HCT116 (cell line): ENCODE data around the gene CCDC102B. TPM values are rescaled to one million over a fixed set of nuclear protein-coding genes. Genes with fewer than 3 reads are reported as not detected.

Source experiments
- ATAC-seq: fragments of 200-7000 bp; cut with Tn5 transposase; 2 replicates; pipeline ENCODE4 v1.9.1; 2020; ENCODE audit warnings: mild to moderate bottlenecking, moderate library complexity
- BruUV-seq: library from RNA; stranded (reverse); fragments of 400-500 nt; replicated peaks from 2 replicates; lab custom pipeline; 2021; lab: Mats Ljungman, UMichigan
- CTCF ChIA-PET: fragments of 300-600 bp; sonication (Branson Sonifier 250); formaldehyde crosslinking; loops from one replicate; lab custom pipeline; 2021; ENCODE audit warnings: antibody characterized with exemption; lab: Charles Lee
- POLR2A ChIA-PET: fragments of 300-600, 350-600 bp; sonication (Branson Sonifier 250); formaldehyde crosslinking; loops from one replicate; lab custom pipeline; 2021; ENCODE audit warnings: antibody characterized with exemption; lab: Charles Lee
- RAD21 ChIA-PET, 2 experiments: fragments of 300-600 bp; sonication (Branson Sonifier 250); formaldehyde crosslinking; loops; one replicate each; lab custom pipeline; 2023; ENCODE audit warnings: low total read pairs in 2 of 2; ENCODE audit not compliant: uncharacterized antibody in 2 of 2, unreplicated experiment in 2 of 2, low non-redundant PET in 1 of 2; lab: Charles Lee
- DNase-seq: peaks from one replicate; pipeline ENCODE4 v3.0.0-alpha.2; 2010; ENCODE audit warnings: low read depth, low spot score
- H2AFZ ChIP-seq: fragments of 200-600 bp; shearing (Covaris generic), sonication (generic); 2 replicates; pipeline ENCODE4 v1.6.1; 2017; ENCODE audit warnings: low read depth, mixed run types, mixed read lengths, antibody characterized with exemption, low read length; ENCODE audit not compliant: poor library complexity, severe bottlenecking
- H3K27ac ChIP-seq: 2 replicates; pipeline ENCODE4 v1.5.1; 2012; ENCODE audit warnings: low read depth, low read length
- H3K27me3 ChIP-seq: fragments of 200-600 bp; sonication (generic); 2 replicates; pipeline ENCODE4 v1.6.1; 2016; ENCODE audit warnings: mixed run types, low read length, mixed read lengths; ENCODE audit not compliant: insufficient read depth
- H3K36me3 ChIP-seq, 2 experiments: fragments of 200-500 bp in 1 of 2; fragments of 200-600 bp in 1 of 2; sonication (Bioruptor generic) in 1 of 2; sonication (generic) in 1 of 2; 2 replicates each; pipeline versions ENCODE4 v1.5.1 to v1.6.1; 2014 to 2016; ENCODE audit warnings: low read length in 2 of 2, inconsistent platforms in 1 of 2, mixed read lengths in 1 of 2, mixed run types in 1 of 2; ENCODE audit not compliant: insufficient read depth in 2 of 2, control insufficient read depth in 1 of 2
- H3K4me1 ChIP-seq, 2 experiments: fragments of 200-600 bp in 1 of 2; sonication (generic) in 1 of 2; 2 replicates each; pipeline versions ENCODE4 v1.5.1 to v1.6.1; 2012 to 2017; ENCODE audit warnings: low read length in 2 of 2, inconsistent platforms in 1 of 2, mild to moderate bottlenecking in 1 of 2, mixed read lengths in 1 of 2, mixed run types in 1 of 2, moderate library complexity in 1 of 2; ENCODE audit not compliant: insufficient read depth in 2 of 2, control insufficient read depth in 1 of 2
- H3K4me2 ChIP-seq: fragments of 200-600 bp; sonication (generic); 2 replicates; pipeline ENCODE4 v1.6.1; 2017; ENCODE audit warnings: mixed run types, low read length, mixed read lengths
- H3K4me3 ChIP-seq, 2 experiments: fragments of 200-600 bp in 1 of 2; sonication (generic) in 1 of 2; replicated peaks in 1 of 2; 2 replicates each; pipeline ENCODE4 v1.5.1; 2011 to 2016; ENCODE audit warnings: low read length in 2 of 2, control low read depth in 1 of 2, low read depth in 1 of 2, mild to moderate bottlenecking in 1 of 2, mixed read lengths in 1 of 2, mixed run types in 1 of 2
- H3K79me2 ChIP-seq: fragments of 200-600 bp; sonication (generic); 2 replicates; pipeline ENCODE4 v1.6.1; 2017; ENCODE audit warnings: mild to moderate bottlenecking, mixed run types, low read length, moderate library complexity, mixed read lengths; ENCODE audit not compliant: insufficient read depth
- H3K9ac ChIP-seq: fragments of 200-600 bp; sonication (generic); 2 replicates; pipeline ENCODE4 v1.6.1; 2016; ENCODE audit warnings: low read length, mixed read lengths
- H3K9me2 ChIP-seq: fragments of 200-600 bp; sonication (generic), shearing (Covaris generic); 2 replicates; pipeline ENCODE4 v1.6.1; 2017; ENCODE audit warnings: mixed run types, mild to moderate bottlenecking, moderate library complexity; ENCODE audit not compliant: insufficient read depth
- H3K9me3 ChIP-seq, 2 experiments: fragments of 200-500 bp in 1 of 2; fragments of 200-600 bp in 1 of 2; sonication (Bioruptor generic) in 1 of 2; sonication (generic) in 1 of 2; 2 replicates each; pipeline ENCODE4 v1.6.1; 2014 to 2017; ENCODE audit warnings: low read length in 2 of 2, mixed read lengths in 2 of 2, inconsistent platforms in 1 of 2, low read depth in 1 of 2, mild to moderate bottlenecking in 1 of 2, mixed run types in 1 of 2, moderate library complexity in 1 of 2; ENCODE audit not compliant: control insufficient read depth in 1 of 2, insufficient read depth in 1 of 2
- H4K20me1 ChIP-seq: fragments of 200-600 bp; sonication (generic), shearing (Covaris generic); 2 replicates; pipeline ENCODE4 v1.6.1; 2017; ENCODE audit warnings: mixed run types, mild to moderate bottlenecking, moderate library complexity; ENCODE audit not compliant: insufficient read depth
- CBX3 ChIP-seq: IDR thresholded peaks from 2 replicates; pipeline ENCODE4 v1.6.1; 2012; ENCODE audit warnings: low read depth
- CEBPB ChIP-seq: IDR thresholded peaks from 2 replicates; pipeline ENCODE4 v1.6.1; 2012; ENCODE audit warnings: low read depth
- EGR1 ChIP-seq: IDR thresholded peaks from 2 replicates; pipeline ENCODE4 v1.6.1; 2012; ENCODE audit warnings: low read depth
- ELF1 ChIP-seq: IDR thresholded peaks from 2 replicates; pipeline ENCODE4 v1.6.1; 2012; ENCODE audit warnings: low read depth, borderline replicate concordance
- EZH2 ChIP-seq: fragments of 200-600 bp; sonication (generic); IDR thresholded peaks from 2 replicates; pipeline ENCODE4 v1.6.1; 2017; ENCODE audit warnings: antibody characterized with exemption, mixed run types
- FOSL1 ChIP-seq: IDR thresholded peaks from 2 replicates; pipeline ENCODE4 v1.6.1; 2012; ENCODE audit warnings: low read depth
- JUND ChIP-seq: IDR thresholded peaks from 2 replicates; pipeline ENCODE4 v1.6.1; 2012
- POLR2A ChIP-seq: IDR thresholded peaks from 2 replicates; pipeline ENCODE4 v1.7.0; 2011; ENCODE audit warnings: borderline replicate concordance; ENCODE audit not compliant: insufficient read depth, insufficient read length; ENCODE audit errors: extremely low read depth
- POLR2AphosphoS5 ChIP-seq: IDR thresholded peaks from 2 replicates; pipeline ENCODE4 v1.6.1; 2011; ENCODE audit warnings: mild to moderate bottlenecking, low read depth, low read length, moderate library complexity
- RAD21 ChIP-seq: IDR thresholded peaks from 2 replicates; pipeline ENCODE4 v1.6.1; 2012; ENCODE audit warnings: low read depth, mild to moderate bottlenecking
- SIN3A ChIP-seq: IDR thresholded peaks from 2 replicates; pipeline ENCODE4 v1.6.1; 2012; ENCODE audit warnings: low read depth
- SP1 ChIP-seq: IDR thresholded peaks from 2 replicates; pipeline ENCODE4 v1.6.1; 2012; ENCODE audit warnings: low read depth
- TCF7L2 ChIP-seq: IDR thresholded peaks from 2 replicates; pipeline ENCODE4 v1.7.0; 2011; ENCODE audit warnings: borderline replicate concordance, inconsistent platforms; ENCODE audit not compliant: insufficient read depth, insufficient read length; ENCODE audit errors: extremely low read depth
- ZFX ChIP-seq: fragments of 450-650 bp; IDR thresholded peaks from 2 replicates; pipeline ENCODE4 v1.6.1; 2017
- ZNF274 ChIP-seq: fragments of 200-500 bp; sonication (Bioruptor generic); IDR thresholded peaks from 2 replicates; pipeline ENCODE4 v1.6.1; 2014; ENCODE audit warnings: mild to moderate bottlenecking, low read depth, low read length, inconsistent platforms
- intact Hi-C: fragments of 100-400 bp; cut with micrococcal nuclease; formaldehyde crosslinking; loops from 2 replicates; pipeline ENCODE4 v1.10.0; 2022
- total RNA-seq: library from RNA; stranded (reverse); gene quantifications from one replicate; pipeline ENCODE4 v1.2.1, GENCODE V29; 2021; ENCODE audit not compliant: unreplicated experiment
- TF ChIP-seq, protein P1 (sequence below): IDR thresholded peaks from 2 replicates; pipeline ENCODE4 v1.6.1; 2012
- TF ChIP-seq, protein P2 (sequence below): IDR thresholded peaks from 2 replicates; pipeline ENCODE4 v1.6.1; 2011; ENCODE audit warnings: mild to moderate bottlenecking, low read length, moderate library complexity; ENCODE audit not compliant: insufficient replicate concordance; ENCODE audit errors: extremely low read depth
- TF ChIP-seq, protein P3 (sequence below), 3 experiments: fragments of 200-600 bp in 1 of 3; sonication (generic) in 1 of 3; IDR thresholded peaks in 2 of 3; conservative IDR thresholded peaks in 1 of 3; 2 replicates each; pipeline ENCODE4 v1.5.1; 2012 to 2017; ENCODE audit warnings: low read depth in 2 of 3, low read length in 2 of 3, antibody characterized with exemption in 1 of 3, borderline replicate concordance in 1 of 3, control low read depth in 1 of 3, mild to moderate bottlenecking in 1 of 3, mixed read lengths in 1 of 3, mixed run types in 1 of 3, moderate library complexity in 1 of 3; ENCODE audit not compliant: insufficient read depth in 1 of 3

The CCDC102B gene
- total RNA-seq, 1 experiment from 2014 or later = 1.9 TPM

DNA sequence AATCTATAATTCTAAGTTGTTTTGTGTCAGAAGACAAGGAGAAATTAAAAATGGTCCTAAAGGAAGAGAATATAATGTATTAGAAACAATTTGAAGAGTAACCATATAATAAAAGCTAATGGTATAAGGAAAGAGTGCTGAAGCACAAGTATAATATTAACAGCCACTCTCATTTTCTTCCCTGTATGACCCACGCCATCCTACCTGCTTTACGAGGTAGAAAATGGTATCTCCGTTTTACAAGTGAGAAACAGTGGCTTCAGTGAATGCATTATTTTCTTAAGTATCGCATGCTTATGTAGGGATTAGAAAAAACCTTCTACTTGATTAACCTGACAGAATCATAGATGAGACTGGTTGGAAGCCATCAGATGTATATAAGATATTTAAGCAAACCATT, 266.2 kb downstream of the CCDC102B start:
- H3K4me2 ChIP-seq = no peak overlapping the region
- no peaks in the 10 kb centered on the region for H3K4me1 ChIP-seq
- H4K20me1 ChIP-seq = no peaks in the 10 kb centered on the region
- H3K9me2 ChIP-seq = no peaks in the 10 kb centered on the region
- H2AFZ ChIP-seq = no peak overlapping the region
- H3K27me3 ChIP-seq = no peaks in the 10 kb centered on the region
- no peak overlapping the region for H3K4me3 ChIP-seq
- ChIA-PET CTCF (no interaction called here), RAD21 (interaction anchor here in 1 of 2 experiments (0.7 kb wide), 1 partner anchor 148 kb away, joined by 3 read pairs; no protein-coding TSS in a partner anchor), POLR2A (no interaction called here)
- BruUV-seq = no TSS peak
- intact Hi-C loops = no loop called here
- no peak overlapping the region for H3K9ac ChIP-seq
- H3K36me3 ChIP-seq = no peaks in the 10 kb centered on the region
- no peaks in the 10 kb centered on the region; a peak in 1 of 4 replicates for H3K9me3 ChIP-seq
- TF ChIP-seq, protein P1, sequence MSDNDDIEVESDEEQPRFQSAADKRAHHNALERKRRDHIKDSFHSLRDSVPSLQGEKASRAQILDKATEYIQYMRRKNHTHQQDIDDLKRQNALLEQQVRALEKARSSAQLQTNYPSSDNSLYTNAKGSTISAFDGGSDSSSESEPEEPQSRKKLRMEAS = no peak
- TF ChIP-seq SIN3A = no peak
- no peak for TF ChIP-seq TCF7L2
- no peak for TF ChIP-seq EGR1
- no peak for TF ChIP-seq SP1
- no peak for TF ChIP-seq ZFX
- no peak for TF ChIP-seq EZH2
- ATAC-seq (no peak), DNase-seq (no peak)
- H3K27ac ChIP-seq = no peak overlapping the region
- H3K79me2 ChIP-seq = no peaks in the 10 kb centered on the region

DNA sequence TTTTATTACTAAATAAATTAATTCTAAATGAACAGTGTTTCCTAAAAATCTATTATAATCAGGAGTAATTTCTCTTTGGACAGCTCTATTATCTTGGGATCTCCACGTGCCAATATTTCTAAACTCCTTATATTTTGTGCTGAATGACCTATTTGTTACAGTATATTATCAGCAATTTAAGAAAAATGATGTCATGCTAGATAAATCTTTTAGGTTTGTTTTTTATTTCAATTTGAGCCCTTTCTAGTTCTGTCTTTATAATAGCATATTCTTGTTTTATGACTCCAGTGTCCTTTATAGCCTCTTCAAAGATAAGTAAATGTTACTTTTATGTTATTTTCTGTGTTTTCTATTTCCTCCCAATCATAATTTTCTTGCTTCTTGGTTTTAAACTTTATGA, 269.2 kb downstream of the CCDC102B start:
- Histone ChIP-seq H2AFZ (no peak overlapping the region), H3K27me3 (no peaks in the 10 kb centered on the region)
- CTCF ChIA-PET = no interaction called here
- TF ChIP-seq, protein P1 = no peak
- no peak for TF ChIP-seq POLR2AphosphoS5
- TF ChIP-seq ELF1 = no peak
- TF ChIP-seq FOSL1 = no peak
- TF ChIP-seq SIN3A = no peak
- no peak for TF ChIP-seq JUND
- TF ChIP-seq, protein P2, sequence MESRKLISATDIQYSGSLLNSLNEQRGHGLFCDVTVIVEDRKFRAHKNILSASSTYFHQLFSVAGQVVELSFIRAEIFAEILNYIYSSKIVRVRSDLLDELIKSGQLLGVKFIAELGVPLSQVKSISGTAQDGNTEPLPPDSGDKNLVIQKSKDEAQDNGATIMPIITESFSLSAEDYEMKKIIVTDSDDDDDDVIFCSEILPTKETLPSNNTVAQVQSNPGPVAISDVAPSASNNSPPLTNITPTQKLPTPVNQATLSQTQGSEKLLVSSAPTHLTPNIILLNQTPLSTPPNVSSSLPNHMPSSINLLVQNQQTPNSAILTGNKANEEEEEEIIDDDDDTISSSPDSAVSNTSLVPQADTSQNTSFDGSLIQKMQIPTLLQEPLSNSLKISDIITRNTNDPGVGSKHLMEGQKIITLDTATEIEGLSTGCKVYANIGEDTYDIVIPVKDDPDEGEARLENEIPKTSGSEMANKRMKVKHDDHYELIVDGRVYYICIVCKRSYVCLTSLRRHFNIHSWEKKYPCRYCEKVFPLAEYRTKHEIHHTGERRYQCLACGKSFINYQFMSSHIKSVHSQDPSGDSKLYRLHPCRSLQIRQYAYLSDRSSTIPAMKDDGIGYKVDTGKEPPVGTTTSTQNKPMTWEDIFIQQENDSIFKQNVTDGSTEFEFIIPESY = no peak
- TF ChIP-seq, protein P3, sequence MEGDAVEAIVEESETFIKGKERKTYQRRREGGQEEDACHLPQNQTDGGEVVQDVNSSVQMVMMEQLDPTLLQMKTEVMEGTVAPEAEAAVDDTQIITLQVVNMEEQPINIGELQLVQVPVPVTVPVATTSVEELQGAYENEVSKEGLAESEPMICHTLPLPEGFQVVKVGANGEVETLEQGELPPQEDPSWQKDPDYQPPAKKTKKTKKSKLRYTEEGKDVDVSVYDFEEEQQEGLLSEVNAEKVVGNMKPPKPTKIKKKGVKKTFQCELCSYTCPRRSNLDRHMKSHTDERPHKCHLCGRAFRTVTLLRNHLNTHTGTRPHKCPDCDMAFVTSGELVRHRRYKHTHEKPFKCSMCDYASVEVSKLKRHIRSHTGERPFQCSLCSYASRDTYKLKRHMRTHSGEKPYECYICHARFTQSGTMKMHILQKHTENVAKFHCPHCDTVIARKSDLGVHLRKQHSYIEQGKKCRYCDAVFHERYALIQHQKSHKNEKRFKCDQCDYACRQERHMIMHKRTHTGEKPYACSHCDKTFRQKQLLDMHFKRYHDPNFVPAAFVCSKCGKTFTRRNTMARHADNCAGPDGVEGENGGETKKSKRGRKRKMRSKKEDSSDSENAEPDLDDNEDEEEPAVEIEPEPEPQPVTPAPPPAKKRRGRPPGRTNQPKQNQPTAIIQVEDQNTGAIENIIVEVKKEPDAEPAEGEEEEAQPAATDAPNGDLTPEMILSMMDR (IDR thresholded peaks at IDR 0.05 in 2 of 3, conservative IDR thresholded peaks at IDR 0.05 in 1 of 3; ENCODE audit: borderline replicate concordance in 1 of 3, insufficient read depth in 1 of 3, low read depth in 2 of 3, low read length in 2 of 3) = no peak
- TF ChIP-seq EGR1 = no peak
- TF ChIP-seq TCF7L2 = no peak
- no peak for TF ChIP-seq ZFX
- TF ChIP-seq CBX3 = no peak
- no peak for TF ChIP-seq EZH2
- no peak for TF ChIP-seq CEBPB
- no peak for TF ChIP-seq ZNF274
- TF ChIP-seq POLR2A = no peak
- TF ChIP-seq RAD21 = no peak

More for the DNA sequence above, 269.2 kb downstream of the CCDC102B start:
- BruUV-seq = no TSS peak
- Histone ChIP-seq H4K20me1 (no peaks in the 10 kb centered on the region), H3K9me2 (no peaks in the 10 kb centered on the region), H3K9ac (no peak overlapping the region), H3K79me2 (no peaks in the 10 kb centered on the region), H3K4me3 (no peak overlapping the region), H3K4me2 (no peak overlapping the region), H3K9me3 (no peaks in the 10 kb centered on the region; a peak in 1 of 4 replicates), H3K4me1 (no peaks in the 10 kb centered on the region), H3K27ac (no peak overlapping the region), H3K36me3 (no peaks in the 10 kb centered on the region)
- no peak for DNase-seq
- POLR2A ChIA-PET = no interaction called here
- ATAC-seq = no peak
- RAD21 ChIA-PET = no interaction called here
- intact Hi-C loops = no loop called here
